HepG2 (cell line): ENCODE measurements around the gene PSG6. TPM values are rescaled to one million over a fixed set of nuclear protein-coding genes. Genes with fewer than 3 reads are reported as not detected.
"Not testable (repeated sequence)": the region's sequence is repeated elsewhere in the genome, so short reads cannot be mapped to it uniquely, and the experiment has no call there.

Experiments used
- ATAC-seq: fragments of 200-7000 bp; cut with Tn5 transposase; 3 replicates; pipeline ENCODE4 v1.9.1; 2020; ENCODE audit warnings: mild to moderate bottlenecking, moderate library complexity
- BruUV-seq: library from RNA; stranded (reverse); fragments of 400-500 nt; replicated peaks from 2 replicates; lab custom pipeline; 2021; lab: Mats Ljungman, UMichigan
- CTCF ChIA-PET: fragments of 300-600 bp; formaldehyde crosslinking; extraction: SDS; loops from one replicate; lab custom pipeline; 2021; ENCODE audit warnings: low total read pairs, inconsistent platforms, low intra/inter-chr PET ratio; lab: Yijun Ruan, JAX
- POLR2A ChIA-PET: fragments of 350-600 bp; sonication (Branson Sonifier 250); formaldehyde crosslinking; loops from one replicate; lab custom pipeline; 2020; ENCODE audit warnings: antibody characterized with exemption, inconsistent platforms; lab: Yijun Ruan, JAX
- DNase-seq: peaks from one replicate; pipeline ENCODE4 v3.0.0-alpha.2; 2015; ENCODE audit warnings: low spot score
- FAIRE-seq: peaks from 3 replicates; lab custom pipeline; 2011; peaks lifted over from hg19 to GRCh38; lab: Jason Lieb, UNC
- H2AFZ ChIP-seq: one replicate; pipeline ENCODE4 v1.6.1; 2011; ENCODE audit warnings: low read length, inconsistent platforms
- H3K27ac ChIP-seq: fragments of 300-600 bp; 3 replicates; pipeline ENCODE4 v1.8.0; 2011; ENCODE audit warnings: mixed run types, mild to moderate bottlenecking, mixed read lengths, low read length, inconsistent platforms; ENCODE audit not compliant: insufficient read depth; ENCODE audit errors: extremely low read length
- H3K27me3 ChIP-seq, 2 experiments: fragments of 200-600 bp in 1 of 2; 2 replicates in 1 of 2; 3 replicates in 1 of 2; pipeline versions ENCODE4 v1.6.0 to v1.8.0; 2011; ENCODE audit warnings: low read length in 2 of 2, mild to moderate bottlenecking in 2 of 2, moderate library complexity in 2 of 2, inconsistent platforms in 1 of 2; ENCODE audit not compliant: insufficient read depth in 2 of 2, control insufficient read depth in 1 of 2
- H3K36me3 ChIP-seq, 2 experiments: fragments of 200-600 bp in 1 of 2; replicated peaks in 1 of 2; 2 replicates in 1 of 2; 3 replicates in 1 of 2; pipeline versions ENCODE4 v1.5.1 to v1.8.0; 2011; ENCODE audit warnings: low read length in 2 of 2, inconsistent platforms in 1 of 2; ENCODE audit not compliant: insufficient read depth in 2 of 2, control insufficient read depth in 1 of 2
- H3K4me1 ChIP-seq: 2 replicates; pipeline ENCODE4 v1.5.1; 2012; ENCODE audit warnings: low read length, inconsistent platforms; ENCODE audit not compliant: insufficient read depth
- H3K4me2 ChIP-seq: 2 replicates; pipeline ENCODE4 v1.6.0; 2011; ENCODE audit warnings: low read depth, low read length, inconsistent platforms
- H3K4me3 ChIP-seq, 3 experiments: fragments of 200-600 bp in 1 of 3; sonication (generic), shearing (Covaris generic) in 1 of 3; replicated peaks in 1 of 3; 2 replicates each; pipeline ENCODE4 v1.5.1; 2011 to 2016; ENCODE audit warnings: low read length in 3 of 3, inconsistent platforms in 2 of 3, low read depth in 2 of 3, mild to moderate bottlenecking in 2 of 3, control low read depth in 1 of 3, mixed read lengths in 1 of 3; ENCODE audit not compliant: insufficient read depth in 1 of 3
- H3K79me2 ChIP-seq: one replicate; pipeline ENCODE4 v1.6.1; 2011; ENCODE audit warnings: low read length, inconsistent platforms; ENCODE audit not compliant: insufficient read depth
- H3K9ac ChIP-seq: 2 replicates; pipeline ENCODE4 v1.6.0; 2011; ENCODE audit warnings: mild to moderate bottlenecking, low read depth, low read length, inconsistent platforms; ENCODE audit not compliant: insufficient read depth
- H3K9me3 ChIP-seq: 2 replicates; pipeline ENCODE4 v1.5.1; 2012; ENCODE audit warnings: mild to moderate bottlenecking, low read length
- H4K20me1 ChIP-seq: 2 replicates; pipeline ENCODE4 v1.6.0; 2011; ENCODE audit warnings: inconsistent platforms, mild to moderate bottlenecking, low read length, moderate library complexity; ENCODE audit not compliant: insufficient read depth
- MAFF ChIP-seq: IDR thresholded peaks from 2 replicates; pipeline ENCODE4 v1.6.1; 2011; ENCODE audit warnings: low read depth, low read length, improper control_type of control experiment
- MAFK ChIP-seq, 2 experiments: IDR thresholded peaks in 1 of 2; conservative IDR thresholded peaks in 1 of 2; 2 replicates each; pipeline ENCODE4 v1.6.1; 2011; ENCODE audit warnings: improper control_type of control experiment in 2 of 2, low read length in 2 of 2
- WGBS: methylation state at CpG from one replicate; pipeline ENCODE4 v1.1.6; 2017; ENCODE audit warnings: low lambda C conversion rate; 5-methylcytosine and 5-hydroxymethylcytosine counted together
- in situ Hi-C: cut with HindIII; loops from 2 replicates; pipeline ENCODE4 v1.10.0; 2017; ENCODE audit warnings: low pct_unique_long_range_greater_than_20kb; ENCODE audit not compliant: extremely low pct_ligation_motif_present
- intact Hi-C: fragments of 100-400 bp; cut with micrococcal nuclease; formaldehyde crosslinking; loops from one replicate; pipeline ENCODE4 v1.10.0; 2022; ENCODE audit not compliant: unreplicated experiment
- polyA plus RNA-seq, 8 experiments: library from polyadenylated mRNA; depleted of rRNA in 3 of 8; stranded (reverse) in 7 of 8; unstranded in 1 of 8; fragments of >200 nt; fragmentation: Illumina TruSeq in 4 of 8; extraction: Trizol in 4 of 8; gene quantifications; 2 replicates each; pipeline versions ENCODE4 v1.2.1 to v1.2.3, GENCODE V29; 2011 to 2016; ENCODE audit warnings: low read depth in 4 of 8, missing spikeins in 1 of 8, mixed read lengths in 1 of 8; ENCODE audit not compliant: insufficient read depth in 1 of 8
- total RNA-seq, 5 experiments: library from RNA; depleted of rRNA; stranded (reverse); fragments of >200 nt; fragmentation: Illumina TruSeq; extraction: Trizol; gene quantifications; 2 replicates each; pipeline ENCODE4 v1.2.3, GENCODE V29; 2016; ENCODE audit warnings: low read depth in 1 of 5

Gene PSG6
- total and polyA plus RNA-seq, 2 of the 13 experiments (the other 11 are each of a cell fraction or from before 2014, with no cell fraction given): not detected

GRCh38 chr19:42854745-42855144 is 62.9 kb downstream of the PSG6 start:
- H3K4me1 ChIP-seq, H3K79me2 ChIP-seq, intact Hi-C loops, H3K27ac ChIP-seq, H4K20me1 ChIP-seq, POLR2A ChIA-PET, H2AFZ ChIP-seq, H3K4me3 ChIP-seq, ATAC-seq, H3K9me3 ChIP-seq, H3K36me3 ChIP-seq, in situ Hi-C loops, CTCF ChIA-PET, DNase-seq, H3K4me2 ChIP-seq, FAIRE-seq, BruUV-seq, H3K27me3 ChIP-seq, H3K9ac ChIP-seq: not testable (repeated sequence)
- TF ChIP-seq MAFF (peak; percentile 56; the same call in 1 of the 2 replicates), MAFK (conservative IDR thresholded peaks at IDR 0.05 in 1 of 2, IDR thresholded peaks at IDR 0.05 in 1 of 2; ENCODE audit: low read length in 2 of 2) (peak; percentile 46 to 76; a peak in 3 of 4 replicates)
- 48% methylated on average over 1 of the region's 3 CpGs for WGBS

GRCh38 chr19:42853231-42853630 is 64.5 kb downstream of the PSG6 start:
- H3K27me3 ChIP-seq, intact Hi-C loops, H3K4me2 ChIP-seq, CTCF ChIA-PET, POLR2A ChIA-PET, DNase-seq, FAIRE-seq, H3K79me2 ChIP-seq, H3K36me3 ChIP-seq, H3K27ac ChIP-seq, H3K4me1 ChIP-seq, H2AFZ ChIP-seq, in situ Hi-C loops, H3K4me3 ChIP-seq, ATAC-seq, H3K9me3 ChIP-seq, BruUV-seq, H3K9ac ChIP-seq, H4K20me1 ChIP-seq: not testable (repeated sequence)
- WGBS: 10% methylated on average over 1 of the region's 1 CpG

GRCh38 chr19:42852821-42853220 is 64.9 kb downstream of the PSG6 start:
- not testable (repeated sequence) for BruUV-seq, H3K27ac ChIP-seq

More at GRCh38 chr19:42852821-42853220, 64.9 kb downstream of the PSG6 start:
- in situ Hi-C loops, H4K20me1 ChIP-seq, intact Hi-C loops, H2AFZ ChIP-seq, H3K36me3 ChIP-seq, FAIRE-seq, H3K79me2 ChIP-seq, CTCF ChIA-PET, H3K4me1 ChIP-seq, H3K4me2 ChIP-seq, H3K9me3 ChIP-seq, H3K9ac ChIP-seq, H3K4me3 ChIP-seq, H3K27me3 ChIP-seq, POLR2A ChIA-PET, ATAC-seq, DNase-seq: not testable (repeated sequence)

Other genes with a start within 250 kb of the PSG6 start
- not detected in 2 replicates for gene PSG3, start 177.4 kb downstream of the PSG6 start, total RNA-seq (2016; rRNA removed; fragmentation: Illumina TruSeq; extraction: Trizol)
- gene PSG3, start 177.4 kb downstream of the PSG6 start, polyA plus RNA-seq (2011; rRNA removed): 0.07 TPM in 1 of 2 replicates, not detected in the other
- not detected in 2 replicates for gene PSG8, start 152.2 kb downstream of the PSG6 start, total RNA-seq (2016; rRNA removed; fragmentation: Illumina TruSeq; extraction: Trizol)
- not detected in 2 replicates for gene PSG8, start 152.2 kb downstream of the PSG6 start, polyA plus RNA-seq (2011; rRNA removed)
- gene PSG1, start 38.2 kb downstream of the PSG6 start, total RNA-seq (2016; rRNA removed; fragmentation: Illumina TruSeq; extraction: Trizol): not detected in 2 replicates
- gene PSG1, start 38.2 kb downstream of the PSG6 start, polyA plus RNA-seq (2011; rRNA removed): not detected in 2 replicates
- gene PSG7, start 19.3 kb upstream of the PSG6 start, total RNA-seq (2016; rRNA removed; fragmentation: Illumina TruSeq; extraction: Trizol): not detected in 2 replicates
- not detected in 2 replicates for gene PSG7, start 19.3 kb upstream of the PSG6 start, polyA plus RNA-seq (2011; rRNA removed)
- gene PSG11, start 108.6 kb upstream of the PSG6 start, total RNA-seq (2016; rRNA removed; fragmentation: Illumina TruSeq; extraction: Trizol): not detected in 2 replicates
- not detected in 2 replicates for gene PSG11, start 108.6 kb upstream of the PSG6 start, polyA plus RNA-seq (2011; rRNA removed)
- gene PSG2, start 164.8 kb upstream of the PSG6 start, total RNA-seq (2016; rRNA removed; fragmentation: Illumina TruSeq; extraction: Trizol): not detected in 2 replicates
- not detected in 2 replicates for gene PSG2, start 164.8 kb upstream of the PSG6 start, polyA plus RNA-seq (2011; rRNA removed)